ENCODE results near the gene LIMD2.

GRCh38 chr17:63695889-63696288 lies 4.0 kb downstream of the LIMD2 start:
- TF ChIP-seq, protein P1, sequence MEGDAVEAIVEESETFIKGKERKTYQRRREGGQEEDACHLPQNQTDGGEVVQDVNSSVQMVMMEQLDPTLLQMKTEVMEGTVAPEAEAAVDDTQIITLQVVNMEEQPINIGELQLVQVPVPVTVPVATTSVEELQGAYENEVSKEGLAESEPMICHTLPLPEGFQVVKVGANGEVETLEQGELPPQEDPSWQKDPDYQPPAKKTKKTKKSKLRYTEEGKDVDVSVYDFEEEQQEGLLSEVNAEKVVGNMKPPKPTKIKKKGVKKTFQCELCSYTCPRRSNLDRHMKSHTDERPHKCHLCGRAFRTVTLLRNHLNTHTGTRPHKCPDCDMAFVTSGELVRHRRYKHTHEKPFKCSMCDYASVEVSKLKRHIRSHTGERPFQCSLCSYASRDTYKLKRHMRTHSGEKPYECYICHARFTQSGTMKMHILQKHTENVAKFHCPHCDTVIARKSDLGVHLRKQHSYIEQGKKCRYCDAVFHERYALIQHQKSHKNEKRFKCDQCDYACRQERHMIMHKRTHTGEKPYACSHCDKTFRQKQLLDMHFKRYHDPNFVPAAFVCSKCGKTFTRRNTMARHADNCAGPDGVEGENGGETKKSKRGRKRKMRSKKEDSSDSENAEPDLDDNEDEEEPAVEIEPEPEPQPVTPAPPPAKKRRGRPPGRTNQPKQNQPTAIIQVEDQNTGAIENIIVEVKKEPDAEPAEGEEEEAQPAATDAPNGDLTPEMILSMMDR (IDR thresholded peaks at IDR 0.05), result no peak
- no peak for TF ChIP-seq EP300 (IDR thresholded peaks at IDR 0.05)
- TF ChIP-seq POLR2A (IDR thresholded peaks at IDR 0.05), result no peak
